Endothelial cell (in vitro differentiated cells): Measurements from ENCODE around the gene TMPRSS7. TPM values are rescaled to one million over a fixed set of nuclear protein-coding genes. Genes with fewer than 3 reads are reported as not detected.

Experiments used
- DNase-seq: peaks from one replicate; pipeline ENCODE4 v3.0.0; 2021; ENCODE audit warnings: low spot score
- H3K27ac Mint-ChIP-seq: one replicate; pipeline ENCODE4 v1.8.0; 2021; ENCODE audit warnings: mixed read lengths, inconsistent platforms; ENCODE audit not compliant: unreplicated experiment
- H3K27me3 Mint-ChIP-seq: one replicate; pipeline ENCODE4 v1.8.0; 2021; ENCODE audit warnings: mild to moderate bottlenecking, moderate library complexity, mixed read lengths, inconsistent platforms; ENCODE audit not compliant: unreplicated experiment
- H3K36me3 Mint-ChIP-seq: one replicate; pipeline ENCODE4 v1.8.0; 2021; ENCODE audit warnings: mild to moderate bottlenecking, low read depth, mixed read lengths, inconsistent platforms; ENCODE audit not compliant: unreplicated experiment
- H3K4me1 Mint-ChIP-seq: one replicate; pipeline ENCODE4 v1.8.0; 2021; ENCODE audit warnings: mild to moderate bottlenecking, mixed read lengths, inconsistent platforms; ENCODE audit not compliant: unreplicated experiment
- H3K4me3 Mint-ChIP-seq: one replicate; pipeline ENCODE4 v1.8.0; 2021; ENCODE audit warnings: mild to moderate bottlenecking, mixed read lengths, inconsistent platforms; ENCODE audit not compliant: unreplicated experiment
- H3K9me3 Mint-ChIP-seq: one replicate; pipeline ENCODE4 v1.8.0; 2021; ENCODE audit warnings: mixed read lengths, inconsistent platforms; ENCODE audit not compliant: unreplicated experiment
- CTCF ChIP-seq: fragments of 200-600 bp; sonication (generic); IDR thresholded peaks from one replicate; pipeline ENCODE4 v1.5.0; 2021; ENCODE audit warnings: antibody characterized with exemption; ENCODE audit not compliant: unreplicated experiment
- total RNA-seq: library from RNA; stranded (reverse); fragmentation: NEBNext Ultra II Directional; extraction: Animal tissue kit (Norgen Biotek cat#: 25700); gene quantifications from one replicate; pipeline ENCODE4 v1.2.1, GENCODE V29; 2021; ENCODE audit not compliant: unreplicated experiment

TMPRSS7 gene
- total RNA-seq, 1 donor from 2014 or later: not detected

DNA sequence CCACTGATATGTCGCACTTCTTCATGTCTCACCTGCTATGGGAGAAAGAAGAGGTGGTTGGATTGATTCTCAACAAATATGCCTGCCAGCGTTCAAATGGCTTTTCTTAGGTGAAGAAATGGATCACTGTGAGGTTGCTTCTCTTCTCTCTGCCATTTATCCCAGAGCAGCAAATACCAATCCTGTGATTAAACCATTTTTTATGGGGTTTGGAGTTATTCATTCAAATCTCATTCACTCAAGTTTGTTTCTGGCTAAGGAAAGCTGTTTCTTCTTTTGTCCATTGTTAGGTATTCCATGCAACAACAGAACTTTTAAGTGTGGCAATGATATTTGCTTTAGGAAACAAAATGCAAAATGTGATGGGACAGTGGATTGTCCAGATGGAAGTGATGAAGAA, 39.5 kb downstream of the TMPRSS7 start:
- peaks cover 8% of the 10 kb centered on the region for H3K4me1 Mint-ChIP-seq
- no peaks in the 10 kb centered on the region for H3K36me3 Mint-ChIP-seq
- no peaks in the 10 kb centered on the region for H3K9me3 Mint-ChIP-seq
- peaks cover 1% of the 10 kb centered on the region for H3K27me3 Mint-ChIP-seq
- no peak overlapping the region for H3K27ac Mint-ChIP-seq
- no peak overlapping the region for H3K4me3 Mint-ChIP-seq
- DNase-seq: no peak
- no peak for TF ChIP-seq CTCF

- Mint-ChIP-seq H3K27me3 (peaks cover 1% of the 10 kb centered on the region), H3K27ac (no peak overlapping the region), H3K9me3 (no peaks in the 10 kb centered on the region), H3K4me3 (no peak overlapping the region), H3K36me3 (no peaks in the 10 kb centered on the region), H3K4me1 (peaks cover 8% of the 10 kb centered on the region)
- no peak for DNase-seq
- no peak for TF ChIP-seq CTCF
Measured at GRCh38 chr3:112074616-112075497, 40.3 kb downstream of the TMPRSS7 start.

DNA sequence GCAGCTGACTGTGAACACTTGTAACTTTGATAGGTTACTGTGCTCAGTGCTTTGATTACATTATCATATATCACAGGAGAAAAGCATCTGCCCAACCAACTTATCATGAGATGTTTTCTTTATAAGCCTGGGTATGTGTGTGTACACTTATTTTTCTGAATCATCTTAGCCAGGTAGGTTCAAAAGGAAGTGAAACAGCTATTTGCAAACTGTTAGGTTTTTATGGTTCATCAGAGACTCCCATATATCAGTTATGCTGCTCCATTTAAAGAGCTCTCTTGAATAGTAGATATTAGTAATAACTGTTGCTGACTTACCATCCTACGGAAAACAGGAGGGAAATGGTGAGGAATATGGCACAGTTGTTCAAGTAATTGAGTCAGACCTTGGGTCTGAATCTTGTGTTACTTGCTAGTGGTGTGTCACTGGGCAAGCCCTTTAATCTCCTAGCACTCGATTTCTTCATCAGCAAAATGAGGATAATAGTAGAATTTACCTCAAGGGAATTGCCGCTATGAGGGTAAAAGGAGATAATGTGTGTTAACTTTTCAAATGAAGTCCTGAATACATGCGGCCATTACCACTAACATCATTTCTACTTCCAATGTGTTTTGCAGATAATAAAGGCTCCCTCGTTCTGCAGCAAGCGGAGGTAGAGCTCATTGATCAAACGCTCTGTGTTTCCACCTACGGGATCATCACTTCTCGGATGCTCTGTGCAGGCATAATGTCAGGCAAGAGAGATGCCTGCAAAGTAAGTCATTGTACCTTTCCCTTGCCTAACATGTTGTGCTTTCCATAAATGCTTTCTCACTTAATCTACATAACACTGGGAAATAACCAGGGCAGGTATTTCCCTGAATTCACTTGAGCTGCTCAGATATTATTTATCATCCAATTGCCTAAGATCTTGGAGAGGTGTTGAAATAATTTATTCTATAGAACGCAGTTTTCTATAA, 43.9 kb downstream of the TMPRSS7 start:
- Mint-ChIP-seq H3K4me1 (peaks cover 8% of the 10 kb centered on the region), H3K4me3 (no peak overlapping the region), H3K27me3 (peaks cover 3% of the 10 kb centered on the region), H3K9me3 (no peaks in the 10 kb centered on the region), H3K36me3 (no peaks in the 10 kb centered on the region), H3K27ac (no peak overlapping the region)
- DNase-seq: no peak
- no peak for TF ChIP-seq CTCF

- Mint-ChIP-seq H3K9me3 (no peaks in the 10 kb centered on the region), H3K4me3 (no peak overlapping the region), H3K4me1 (peaks cover 13% of the 10 kb centered on the region), H3K27me3 (peaks cover 9% of the 10 kb centered on the region), H3K36me3 (peaks cover 4% of the 10 kb centered on the region), H3K27ac (no peak overlapping the region)
- no peak for TF ChIP-seq CTCF
- no peak for DNase-seq
Measured at GRCh38 chr3:112083239-112083638, 48.7 kb downstream of the TMPRSS7 start.
